Stimulated activated CD4-positive, alpha-beta T cell treated with anti-CD3 and anti-CD28 coated beads, Interleukin-1b, Interleukin-23, amount 100 ng/mL, for 24 hours (primary cell): ENCODE results near the gene TRIM17.

Experiments used
- DNase-seq, 4 experiments: peaks; one replicate each; pipeline ENCODE4 v3.0.0-alpha.2; 2020; ENCODE audit warnings: low read depth in 4 of 4, low spot score in 1 of 4

TRIM17 gene

GRCh38 chr1:228381356-228381755 lies 35.3 kb downstream of the TRIM17 start:
- DNase-seq: no peak

GRCh38 chr1:228379666-228380065 lies 37.0 kb downstream of the TRIM17 start:
- DNase-seq: no peak

GRCh38 chr1:228378873-228379460 lies 37.7 kb downstream of the TRIM17 start:
- DNase-seq: no peak

GRCh38 chr1:228378090-228378872 lies 38.4 kb downstream of the TRIM17 start:
- DNase-seq: peak in 3 of 4 experiments; percentile 24 to 50 (median 35)

- no peak for DNase-seq
Measured at GRCh38 chr1:228377664-228378089, 39.0 kb downstream of the TRIM17 start.

GRCh38 chr1:228376651-228377631 lies 39.7 kb downstream of the TRIM17 start:
- no peak for DNase-seq

DNA sequence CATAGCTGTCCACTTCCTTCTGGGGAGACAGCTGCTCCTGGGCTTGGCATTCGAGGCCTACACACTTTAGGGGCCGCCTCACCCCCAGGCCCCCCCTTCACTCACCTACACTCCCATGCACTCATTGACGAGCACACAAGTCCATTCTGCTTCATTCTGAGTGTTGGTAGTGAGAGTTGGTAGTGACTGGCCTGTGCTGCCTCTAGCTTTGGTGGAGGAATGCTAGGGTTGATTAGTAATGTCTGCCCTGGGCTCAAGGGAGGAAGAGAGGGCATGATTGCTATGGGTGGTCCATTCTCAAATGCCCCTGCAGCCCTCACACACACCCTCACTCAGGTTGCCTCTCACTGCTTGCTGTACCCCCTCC lies 40.4 kb downstream of the TRIM17 start:
- no peak for DNase-seq

DNA sequence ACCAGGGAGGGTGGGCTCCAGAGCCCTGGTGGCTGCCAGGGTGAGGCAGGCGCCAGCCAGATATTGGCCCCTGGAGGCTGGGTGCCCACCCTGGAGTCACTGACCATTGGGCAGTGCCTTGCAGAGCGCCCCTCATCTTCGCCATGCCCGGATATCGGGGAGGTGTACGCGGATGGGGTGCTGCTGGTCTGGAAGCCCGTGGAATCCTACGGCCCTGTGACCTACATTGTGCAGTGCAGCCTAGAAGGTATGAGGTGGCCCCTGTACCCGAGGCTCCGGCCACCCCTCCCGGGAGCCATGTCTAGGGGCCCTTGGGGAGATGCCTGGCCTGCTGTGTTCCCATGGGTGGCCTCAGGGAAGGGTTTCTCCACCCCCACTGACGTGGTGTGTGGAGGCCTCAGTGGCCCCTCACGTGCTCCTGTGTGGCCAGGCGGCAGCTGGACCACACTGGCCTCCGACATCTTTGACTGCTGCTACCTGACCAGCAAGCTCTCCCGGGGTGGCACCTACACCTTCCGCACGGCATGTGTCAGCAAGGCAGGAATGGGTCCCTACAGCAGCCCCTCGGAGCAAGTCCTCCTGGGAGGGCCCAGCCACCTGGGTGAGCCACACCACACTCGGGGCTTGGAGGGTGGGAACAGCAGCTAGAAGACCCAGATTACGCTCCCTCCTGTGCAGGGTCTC lies 40.9 kb downstream of the TRIM17 start:
- DNase-seq: no peak

DNA sequence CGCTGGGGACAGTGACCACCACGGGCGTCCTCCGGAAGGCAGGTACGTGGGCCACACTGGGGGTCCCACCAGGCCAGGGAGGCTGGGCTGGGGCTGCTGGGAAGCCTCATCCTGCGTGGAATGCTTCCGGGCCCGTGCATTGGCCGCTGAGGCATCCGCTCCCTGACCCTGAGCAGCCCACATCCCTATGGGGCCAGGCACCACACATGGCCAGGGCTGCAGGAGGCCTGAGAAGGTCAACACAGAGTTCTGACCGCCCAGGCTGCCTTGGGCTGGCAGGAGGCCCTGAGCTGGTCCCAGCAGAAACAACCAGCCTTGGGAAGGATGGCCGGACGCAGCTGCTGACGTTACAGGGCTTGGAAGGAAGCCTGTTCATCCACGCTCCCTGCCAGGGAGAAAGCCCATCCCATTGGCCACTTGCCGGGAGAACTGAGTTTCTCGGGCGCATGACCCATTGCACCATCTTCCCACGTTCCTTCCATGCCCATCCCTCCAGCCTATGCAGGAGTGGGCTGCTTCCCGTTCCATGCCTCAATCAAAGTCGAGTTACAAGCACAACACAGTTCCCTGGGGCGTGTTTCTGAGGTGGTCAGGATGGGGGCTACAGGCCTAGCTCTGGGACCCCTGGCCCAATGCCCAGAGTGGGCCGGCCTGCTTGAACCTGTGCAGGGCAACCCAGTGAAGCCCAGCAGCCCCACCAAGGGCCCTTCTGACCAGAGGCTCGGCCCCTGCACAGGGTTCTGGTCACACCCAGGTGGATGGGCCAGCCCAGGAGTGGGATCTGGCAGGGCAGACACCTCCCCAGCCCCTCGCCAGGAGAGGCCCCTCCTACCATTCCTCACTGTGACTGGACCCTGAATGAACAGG lies 41.7 kb downstream of the TRIM17 start:
- DNase-seq: no peak

- no peak for DNase-seq
Measured at GRCh38 chr1:228373681-228374571, 42.7 kb downstream of the TRIM17 start.

DNA sequence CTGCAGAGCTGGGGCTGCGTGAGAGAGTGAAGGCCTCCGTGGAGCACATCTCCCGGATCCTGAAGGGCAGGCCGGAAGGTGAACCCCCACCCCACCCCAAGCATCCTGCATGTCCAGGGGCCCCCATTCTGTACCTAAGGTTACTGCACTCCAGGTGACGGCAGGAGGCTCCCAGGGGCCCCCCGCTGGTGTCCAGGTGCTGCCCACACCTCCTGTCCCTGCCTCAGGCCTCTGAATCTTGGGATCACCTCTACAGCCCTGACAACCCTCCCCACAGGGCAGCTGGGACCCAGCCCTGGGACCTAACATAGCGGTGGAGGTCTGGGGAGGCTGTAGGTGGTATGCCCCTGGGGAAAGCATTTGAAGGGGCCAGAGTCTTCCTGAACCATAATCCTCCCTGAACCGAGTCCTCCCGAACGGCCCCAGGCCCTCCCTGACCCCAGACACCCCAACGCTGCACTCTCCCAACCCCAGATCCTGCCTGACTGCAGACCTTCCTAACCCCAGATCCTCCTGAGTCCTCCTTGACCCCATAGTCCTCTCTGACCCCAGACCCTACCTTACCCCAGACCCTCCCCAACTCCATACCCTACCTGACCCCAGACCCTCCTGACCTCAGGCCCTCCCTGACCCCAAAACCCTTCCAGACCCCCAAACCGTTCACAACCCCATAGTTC lies 43.5 kb downstream of the TRIM17 start:
- DNase-seq: no peak

GRCh38 chr1:228372183-228373003 lies 44.3 kb downstream of the TRIM17 start:
- DNase-seq: no peak

DNA sequence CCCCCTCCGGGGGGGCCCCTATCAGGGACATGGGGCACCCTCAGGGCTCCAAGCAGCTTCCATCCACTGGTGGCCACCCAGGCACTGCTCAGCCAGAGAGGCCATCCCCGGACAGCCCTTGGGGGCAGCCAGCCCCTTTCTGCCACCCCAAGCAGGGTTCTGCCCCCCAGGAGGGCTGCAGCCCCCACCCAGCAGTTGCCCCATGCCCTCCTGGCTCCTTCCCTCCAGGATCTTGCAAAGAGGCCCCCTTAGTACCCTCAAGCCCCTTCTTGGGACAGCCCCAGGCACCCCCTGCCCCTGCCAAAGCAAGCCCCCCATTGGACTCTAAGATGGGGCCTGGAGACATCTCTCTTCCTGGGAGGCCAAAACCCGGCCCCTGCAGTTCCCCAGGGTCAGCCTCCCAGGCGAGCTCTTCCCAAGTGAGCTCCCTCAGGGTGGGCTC lies 44.9 kb downstream of the TRIM17 start:
- no peak for DNase-seq

- no peak for DNase-seq
Measured at GRCh38 chr1:228370941-228371740, 45.5 kb downstream of the TRIM17 start.

DNA sequence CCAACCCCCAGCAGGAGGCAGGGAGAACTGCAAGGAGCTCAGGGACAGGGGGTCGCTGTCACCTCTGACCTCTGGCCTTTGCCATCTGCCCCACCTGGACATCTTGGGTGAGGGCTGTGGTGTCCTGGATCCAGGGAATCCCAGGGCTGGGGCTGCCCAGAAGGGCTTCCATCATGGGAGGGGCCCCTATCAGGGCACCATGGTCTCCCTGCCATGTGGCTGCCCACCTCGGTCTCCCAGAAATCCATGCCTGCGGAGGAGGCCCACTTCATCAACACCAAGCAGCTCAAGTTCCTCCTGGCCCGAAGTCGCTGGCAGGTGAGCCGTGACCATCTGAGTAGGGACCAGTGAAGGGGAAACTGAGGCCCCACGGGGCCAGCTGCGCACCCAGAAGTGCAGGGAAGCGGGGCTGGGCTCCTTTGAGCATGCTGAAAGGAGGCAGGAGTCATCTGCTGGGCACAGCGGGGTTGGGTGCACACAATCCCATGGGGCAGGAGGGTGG lies 46.2 kb downstream of the TRIM17 start:
- DNase-seq: no peak

DNA sequence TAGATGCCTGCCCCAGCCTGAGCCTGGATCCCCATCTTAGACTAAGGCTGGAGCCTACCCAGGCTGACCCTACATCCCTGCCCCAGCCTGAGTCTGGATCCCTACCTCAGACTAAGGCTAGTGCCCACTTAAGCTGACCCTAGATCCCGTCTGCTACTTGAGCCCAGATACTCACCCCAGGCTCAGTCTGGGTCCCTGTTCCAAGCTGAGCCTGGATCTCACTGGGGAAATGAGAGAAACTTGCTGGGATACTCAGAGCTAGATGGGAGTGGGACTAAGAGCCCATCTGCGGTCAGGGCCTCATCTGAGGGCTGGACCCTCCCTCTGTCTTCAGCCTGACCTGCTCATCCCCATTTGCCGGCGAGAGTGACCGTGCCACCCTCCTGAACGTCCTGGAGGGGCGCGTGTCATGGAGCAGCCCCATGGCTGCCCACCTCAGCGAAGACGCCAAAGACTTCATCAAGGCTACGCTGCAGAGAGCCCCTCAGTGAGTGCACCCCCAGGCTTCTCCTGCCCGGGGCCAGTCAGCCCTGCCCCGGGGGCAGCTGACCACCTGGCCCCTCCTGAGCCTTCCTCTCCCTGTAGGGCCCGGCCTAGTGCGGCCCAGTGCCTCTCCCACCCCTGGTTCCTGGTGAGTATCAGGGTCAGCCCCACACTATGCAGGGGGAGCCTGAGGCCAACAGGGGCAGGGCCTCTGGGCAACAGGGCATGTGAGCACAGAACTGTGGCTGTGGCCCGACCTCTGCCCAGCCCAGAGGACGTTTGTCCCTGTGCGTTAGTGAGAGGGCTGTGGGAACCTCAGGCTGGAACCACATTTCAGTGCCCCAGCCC lies 46.8 kb downstream of the TRIM17 start:
- DNase-seq: no peak
